ENCODE measurements around the gene HIPK1. TPM values are rescaled to one million over a fixed set of nuclear protein-coding genes. Genes with fewer than 3 reads are reported as not detected.

HIPK1 gene
- total RNA-seq, 5 donors from 2014 or later (not counting 1 experiment from before 2014, with no cell fraction given), result 99.5 to 189 (median 103) TPM

GRCh38 chr1:113981962-113982931, 53.1 kb downstream of the HIPK1 start:
- no peaks in the 10 kb centered on the region for H3K9me3 Mint-ChIP-seq
- Histone ChIP-seq H3K27me3 (replicated peaks in 1 of 2; ENCODE audit: control insufficient read depth in 2 of 2, extremely low read depth in 1 of 2, insufficient read depth in 2 of 2, low read length in 1 of 2) (no peaks in the 10 kb centered on the region), H3K9me3 (no peaks in the 10 kb centered on the region), H3K27ac (ENCODE audit: low read length) (no peak overlapping the region), H3K4me1 (ENCODE audit: control insufficient read depth in 1 of 2, extremely low read depth in 1 of 2, insufficient read depth in 2 of 2, low read length in 2 of 2) (peaks cover 0 to 5% of the 10 kb centered on the region in 2 experiments), H3K4me3 (ENCODE audit: control insufficient read depth in 1 of 2, extremely low read depth in 1 of 2, low read length in 1 of 2) (no peak overlapping the region), H3K36me3 (ENCODE audit: control insufficient read depth in 2 of 2, extremely low read depth in 1 of 2, insufficient read depth in 1 of 2, low read length in 1 of 2) (no peaks in the 10 kb centered on the region)
- CTCF ChIA-PET, result no interaction called here
- 59% methylated on average over 8 of the region's 18 CpGs for WGBS (ENCODE audit: insufficient coverage)
- peak in 1 of 4 experiments; percentile 4 for ATAC-seq (replicated peaks in 1 of 4)
- peaks cover 8% of the 10 kb centered on the region for H3K36me3 Mint-ChIP-seq
- no peak overlapping the region for H3K27ac Mint-ChIP-seq
- H3K27me3 Mint-ChIP-seq, result no peaks in the 10 kb centered on the region
- POLR2A ChIA-PET, result no interaction called here
- DNase-seq, result no peak
- peaks cover 14 to 27% (median 20%) of the 10 kb centered on the region in 3 donors for H3K4me1 Mint-ChIP-seq
- peak overlapping the region in 1 of 3 donors; percentile 6 for H3K4me3 Mint-ChIP-seq

GRCh38 chr1:113982949-113983348, 53.8 kb downstream of the HIPK1 start:
- POLR2A ChIA-PET, result no interaction called here
- no peak overlapping the region for H3K27ac Mint-ChIP-seq
- no peak overlapping the region for H3K27ac ChIP-seq (ENCODE audit: low read length)
- H3K36me3 Mint-ChIP-seq, result peaks cover 8% of the 10 kb centered on the region
- DNase-seq, result no peak
- WGBS (ENCODE audit: insufficient coverage), result 100% methylated on average over 1 of the region's 5 CpGs
- H3K27me3 ChIP-seq (replicated peaks in 1 of 2; ENCODE audit: control insufficient read depth in 2 of 2, extremely low read depth in 1 of 2, insufficient read depth in 2 of 2, low read length in 1 of 2), result no peaks in the 10 kb centered on the region
- no peaks in the 10 kb centered on the region for H3K27me3 Mint-ChIP-seq
- no peaks in the 10 kb centered on the region for H3K9me3 Mint-ChIP-seq
- no peaks in the 10 kb centered on the region for H3K36me3 ChIP-seq (ENCODE audit: control insufficient read depth in 2 of 2, extremely low read depth in 1 of 2, insufficient read depth in 1 of 2, low read length in 1 of 2)
- H3K4me1 Mint-ChIP-seq, result peaks cover 10 to 20% (median 15%) of the 10 kb centered on the region in 3 donors
- H3K4me3 Mint-ChIP-seq, result peak overlapping the region in 1 of 3 donors; percentile 6
- peaks cover 0 to 2% of the 10 kb centered on the region in 2 experiments for H3K4me1 ChIP-seq (ENCODE audit: control insufficient read depth in 1 of 2, extremely low read depth in 1 of 2, insufficient read depth in 2 of 2, low read length in 2 of 2)
- H3K9me3 ChIP-seq, result no peaks in the 10 kb centered on the region
- peak in 1 of 4 experiments; percentile 3 for ATAC-seq (replicated peaks in 1 of 4)
- H3K4me3 ChIP-seq (ENCODE audit: control insufficient read depth in 1 of 2, extremely low read depth in 1 of 2, low read length in 1 of 2), result no peak overlapping the region
- CTCF ChIA-PET, result no interaction called here

- ChIA-PET POLR2A (no interaction called here), CTCF (interaction anchor here in 1 of 2 donors (0.6 kb wide), 1 partner anchor 285 kb away, joined by 4 read pairs; no protein-coding TSS in a partner anchor)
- Mint-ChIP-seq H3K4me3 (no peak overlapping the region), H3K27ac (no peak overlapping the region), H3K36me3 (peaks cover 8% of the 10 kb centered on the region), H3K27me3 (no peaks in the 10 kb centered on the region), H3K9me3 (no peaks in the 10 kb centered on the region), H3K4me1 (peaks cover 6 to 16% (median 11%) of the 10 kb centered on the region in 3 donors)
- Histone ChIP-seq H3K27ac (ENCODE audit: low read length) (no peak overlapping the region), H3K9me3 (no peaks in the 10 kb centered on the region), H3K4me1 (ENCODE audit: control insufficient read depth in 1 of 2, extremely low read depth in 1 of 2, insufficient read depth in 2 of 2, low read length in 2 of 2) (no peaks in the 10 kb centered on the region), H3K27me3 (replicated peaks in 1 of 2; ENCODE audit: control insufficient read depth in 2 of 2, extremely low read depth in 1 of 2, insufficient read depth in 2 of 2, low read length in 1 of 2) (no peaks in the 10 kb centered on the region), H3K36me3 (ENCODE audit: control insufficient read depth in 2 of 2, extremely low read depth in 1 of 2, insufficient read depth in 1 of 2, low read length in 1 of 2) (no peaks in the 10 kb centered on the region), H3K4me3 (ENCODE audit: control insufficient read depth in 1 of 2, extremely low read depth in 1 of 2, low read length in 1 of 2) (no peak overlapping the region)
- WGBS (ENCODE audit: insufficient coverage), result 34% methylated on average over 8 of the region's 8 CpGs
- DNase-seq (no peak), ATAC-seq (replicated peaks in 1 of 4) (peak in 1 of 4 experiments; percentile 17)
These were observed 54.3 kb downstream of the HIPK1 start for GRCh38 chr1:113983391-113983790.

GRCh38 chr1:113983826-113984225, 54.7 kb downstream of the HIPK1 start:
- Histone ChIP-seq H3K36me3 (ENCODE audit: control insufficient read depth in 2 of 2, extremely low read depth in 1 of 2, insufficient read depth in 1 of 2, low read length in 1 of 2) (no peaks in the 10 kb centered on the region), H3K4me3 (ENCODE audit: control insufficient read depth in 1 of 2, extremely low read depth in 1 of 2, low read length in 1 of 2) (no peak overlapping the region), H3K27ac (ENCODE audit: low read length) (no peak overlapping the region), H3K9me3 (no peaks in the 10 kb centered on the region), H3K27me3 (replicated peaks in 1 of 2; ENCODE audit: control insufficient read depth in 2 of 2, extremely low read depth in 1 of 2, insufficient read depth in 2 of 2, low read length in 1 of 2) (no peaks in the 10 kb centered on the region), H3K4me1 (ENCODE audit: control insufficient read depth in 1 of 2, extremely low read depth in 1 of 2, insufficient read depth in 2 of 2, low read length in 2 of 2) (no peaks in the 10 kb centered on the region)
- ATAC-seq (replicated peaks in 1 of 4) (no peak), DNase-seq (no peak)
- POLR2A ChIA-PET, result no interaction called here
- H3K36me3 Mint-ChIP-seq, result peaks cover 8% of the 10 kb centered on the region
- H3K27ac Mint-ChIP-seq, result no peak overlapping the region
- H3K4me1 Mint-ChIP-seq, result peaks cover 2 to 11% (median 7%) of the 10 kb centered on the region in 3 donors
- CTCF ChIA-PET, result interaction anchor here in 1 of 2 donors (0.6 kb wide), 1 partner anchor 285 kb away, joined by 4 read pairs; no protein-coding TSS in a partner anchor
- no peaks in the 10 kb centered on the region for H3K27me3 Mint-ChIP-seq
- 91% methylated on average over 4 of the region's 7 CpGs for WGBS (ENCODE audit: insufficient coverage)
- no peaks in the 10 kb centered on the region for H3K9me3 Mint-ChIP-seq
- H3K4me3 Mint-ChIP-seq, result no peak overlapping the region

DNA sequence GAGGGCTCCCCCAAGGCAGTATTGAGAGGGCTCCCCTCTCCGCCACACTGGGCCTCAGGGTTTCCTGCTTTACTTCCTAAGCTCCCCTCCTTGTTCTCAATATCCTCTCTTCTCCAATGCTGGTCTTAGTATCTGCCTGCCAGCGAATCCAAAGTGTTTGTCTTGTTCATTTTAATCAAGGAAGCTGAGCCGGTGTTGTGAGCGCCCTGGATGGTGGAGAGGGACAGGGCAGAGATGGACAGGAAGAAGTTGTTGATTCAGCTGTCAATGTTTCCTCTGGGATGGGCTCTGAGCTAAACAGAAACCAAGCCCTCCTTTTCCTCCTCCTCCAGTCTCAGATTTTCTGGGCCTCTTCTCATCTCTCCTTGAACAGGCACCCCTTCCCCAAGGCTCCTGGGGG, 55.6 kb downstream of the HIPK1 start:
- WGBS (ENCODE audit: insufficient coverage), result no CpG with 5 or more reads among the region's 4 CpGs
- POLR2A ChIA-PET, result no interaction called here
- H3K27ac Mint-ChIP-seq, result no peak overlapping the region

GRCh38 chr1:113986802-113987201, 57.7 kb downstream of the HIPK1 start:
- Mint-ChIP-seq H3K36me3 (no peaks in the 10 kb centered on the region), H3K27me3 (no peaks in the 10 kb centered on the region), H3K4me3 (no peak overlapping the region), H3K27ac (no peak overlapping the region), H3K9me3 (no peaks in the 10 kb centered on the region), H3K4me1 (peaks cover 0 to 7% (median 3%) of the 10 kb centered on the region in 3 donors)
- Histone ChIP-seq H3K4me3 (ENCODE audit: control insufficient read depth in 1 of 2, extremely low read depth in 1 of 2, low read length in 1 of 2) (no peak overlapping the region), H3K9me3 (no peaks in the 10 kb centered on the region), H3K4me1 (ENCODE audit: control insufficient read depth in 1 of 2, extremely low read depth in 1 of 2, insufficient read depth in 2 of 2, low read length in 2 of 2) (no peaks in the 10 kb centered on the region), H3K27me3 (replicated peaks in 1 of 2; ENCODE audit: control insufficient read depth in 2 of 2, extremely low read depth in 1 of 2, insufficient read depth in 2 of 2, low read length in 1 of 2) (no peaks in the 10 kb centered on the region), H3K27ac (ENCODE audit: low read length) (no peak overlapping the region), H3K36me3 (ENCODE audit: control insufficient read depth in 2 of 2, extremely low read depth in 1 of 2, insufficient read depth in 1 of 2, low read length in 1 of 2) (no peaks in the 10 kb centered on the region)
- POLR2A ChIA-PET, result no interaction called here
- no peak for DNase-seq
- CTCF ChIA-PET, result interaction anchor here in 1 of 2 donors (0.5 kb wide), 1 partner anchor 35 kb away, joined by 4 read pairs; no protein-coding TSS in a partner anchor
- ATAC-seq (replicated peaks in 1 of 4), result no peak
- WGBS (ENCODE audit: insufficient coverage), result 100% methylated on average over 1 of the region's 6 CpGs

More for the DNA sequence above, 55.6 kb downstream of the HIPK1 start:
- Mint-ChIP-seq H3K27me3 (no peaks in the 10 kb centered on the region), H3K36me3 (peaks cover 8% of the 10 kb centered on the region), H3K4me1 (peaks cover 0 to 7% (median 3%) of the 10 kb centered on the region in 3 donors), H3K4me3 (no peak overlapping the region), H3K9me3 (no peaks in the 10 kb centered on the region)
- CTCF ChIA-PET, result interaction anchor here in 1 of 2 donors (0.6 kb wide), 1 partner anchor 186 kb away, joined by 11 read pairs; no protein-coding TSS in a partner anchor
- DNase-seq (no peak), ATAC-seq (replicated peaks in 1 of 4) (no peak)
- no peak overlapping the region for H3K4me3 ChIP-seq (ENCODE audit: control insufficient read depth in 1 of 2, extremely low read depth in 1 of 2, low read length in 1 of 2)
- no peaks in the 10 kb centered on the region for H3K27me3 ChIP-seq (replicated peaks in 1 of 2; ENCODE audit: control insufficient read depth in 2 of 2, extremely low read depth in 1 of 2, insufficient read depth in 2 of 2, low read length in 1 of 2)
- no peaks in the 10 kb centered on the region for H3K36me3 ChIP-seq (ENCODE audit: control insufficient read depth in 2 of 2, extremely low read depth in 1 of 2, insufficient read depth in 1 of 2, low read length in 1 of 2)
- H3K4me1 ChIP-seq (ENCODE audit: control insufficient read depth in 1 of 2, extremely low read depth in 1 of 2, insufficient read depth in 2 of 2, low read length in 2 of 2), result no peaks in the 10 kb centered on the region
- H3K9me3 ChIP-seq, result no peaks in the 10 kb centered on the region
- no peak overlapping the region for H3K27ac ChIP-seq (ENCODE audit: low read length)
